HEK293 (cell line): Measurements from ENCODE around the gene CKMT2.
A peak's percentile ranks its signal among the peaks of the same experiment; 100 is the strongest.

Experiments used
- CTCF ChIA-PET: fragments of 350-600 bp; formaldehyde crosslinking; extraction: SDS; loops from one replicate; lab custom pipeline; 2021; ENCODE audit warnings: antibody characterized with exemption; lab: Yijun Ruan, JAX
- POLR2A ChIA-PET: fragments of 300-600 bp; formaldehyde crosslinking; extraction: SDS; loops from one replicate; lab custom pipeline; 2020; ENCODE audit warnings: antibody characterized with exemption, inconsistent platforms; lab: Yijun Ruan, JAX
- H3K27ac ChIP-seq: fragments of 200-500 bp; sonication (Bioruptor generic); 2 replicates; pipeline ENCODE4 v1.5.1; 2014; ENCODE audit warnings: low read depth, low read length, control low read depth, inconsistent platforms; ENCODE audit errors: extremely low read depth
- H3K36me3 ChIP-seq, 2 experiments: fragments of 200-500 bp in 1 of 2; sonication (Bioruptor generic) in 1 of 2; 1 replicate in 1 of 2; 2 replicates in 1 of 2; pipeline ENCODE4 v1.5.1; 2014 to 2017; ENCODE audit warnings: inconsistent platforms in 2 of 2, low read length in 2 of 2; ENCODE audit not compliant: control insufficient read depth in 2 of 2, insufficient read depth in 1 of 2
- H3K4me1 ChIP-seq: fragments of 200-500 bp; sonication (Bioruptor generic); 2 replicates; pipeline ENCODE4 v1.5.1; 2014; ENCODE audit warnings: mild to moderate bottlenecking, low read length, inconsistent platforms; ENCODE audit not compliant: control insufficient read depth, insufficient read depth
- H3K4me3 ChIP-seq: 2 replicates; pipeline ENCODE4 v1.5.1; 2011; ENCODE audit warnings: low read depth, mild to moderate bottlenecking, control low read depth, low read length, moderate library complexity
- H3K9me3 ChIP-seq: fragments of 200-500 bp; sonication (Bioruptor generic); 2 replicates; pipeline ENCODE4 v1.5.1; 2014; ENCODE audit warnings: low read depth, low read length, inconsistent platforms; ENCODE audit not compliant: control insufficient read depth, insufficient read depth
- CTCF ChIP-seq: fragments of 450-650 bp; formaldehyde crosslinking; IDR thresholded peaks from 2 replicates; pipeline ENCODE4 v1.5.1; 2016; ENCODE audit warnings: missing biosample characterization, missing genetic modification characterization
- GLIS1 ChIP-seq: fragments of 450-650 bp; formaldehyde crosslinking; IDR thresholded peaks from 2 replicates; pipeline ENCODE4 v1.5.1; 2016; ENCODE audit warnings: missing biosample characterization, missing genetic modification characterization
- MZF1 ChIP-seq: fragments of 450-650 bp; formaldehyde crosslinking; IDR thresholded peaks from 2 replicates; pipeline ENCODE4 v1.5.1; 2017; ENCODE audit warnings: missing biosample characterization, missing genetic modification characterization, borderline replicate concordance
- RBAK ChIP-seq: fragments of 450-650 bp; formaldehyde crosslinking; IDR thresholded peaks from 2 replicates; pipeline ENCODE4 v1.5.1; 2016; ENCODE audit warnings: missing biosample characterization, missing genetic modification characterization
- REST ChIP-seq: fragments of 450-650 bp; formaldehyde crosslinking; IDR thresholded peaks from 2 replicates; pipeline ENCODE4 v1.5.1; 2016; ENCODE audit warnings: missing biosample characterization, missing genetic modification characterization
- SALL2 ChIP-seq: fragments of 450-650 bp; formaldehyde crosslinking; IDR thresholded peaks from 2 replicates; pipeline ENCODE4 v1.5.0; 2017; ENCODE audit warnings: missing biosample characterization, mild to moderate bottlenecking, missing genetic modification characterization, borderline replicate concordance
- SCRT1 ChIP-seq: fragments of 450-650 bp; formaldehyde crosslinking; IDR thresholded peaks from 2 replicates; pipeline ENCODE4 v1.5.1; 2016; ENCODE audit warnings: missing biosample characterization, missing genetic modification characterization, borderline replicate concordance
- SETDB1 ChIP-seq: IDR thresholded peaks from one replicate; pipeline ENCODE4 v1.6.1; 2017; ENCODE audit warnings: mild to moderate bottlenecking, low read length, moderate library complexity, mixed read lengths; ENCODE audit not compliant: insufficient read length
- SP2 ChIP-seq: fragments of 450-650 bp; formaldehyde crosslinking; IDR thresholded peaks from 2 replicates; pipeline ENCODE4 v1.5.1; 2016; ENCODE audit warnings: missing biosample characterization, missing genetic modification characterization
- SP3 ChIP-seq: fragments of 450-650 bp; formaldehyde crosslinking; IDR thresholded peaks from 2 replicates; pipeline ENCODE4 v1.5.1; 2016; ENCODE audit warnings: missing biosample characterization, missing genetic modification characterization
- WT1 ChIP-seq: fragments of 450-650 bp; formaldehyde crosslinking; IDR thresholded peaks from 2 replicates; pipeline ENCODE4 v1.5.1; 2016; ENCODE audit warnings: missing biosample characterization, missing genetic modification characterization
- ZBTB17 ChIP-seq: fragments of 450-650 bp; formaldehyde crosslinking; IDR thresholded peaks from 2 replicates; pipeline ENCODE4 v1.5.1; 2016; ENCODE audit warnings: missing biosample characterization, missing genetic modification characterization
- ZBTB21 ChIP-seq: fragments of 450-650 bp; formaldehyde crosslinking; IDR thresholded peaks from 2 replicates; pipeline ENCODE4 v1.5.1; 2017; ENCODE audit warnings: missing biosample characterization, missing genetic modification characterization
- ZBTB48 ChIP-seq: fragments of 450-650 bp; formaldehyde crosslinking; IDR thresholded peaks from 2 replicates; pipeline ENCODE4 v1.5.1; 2016; ENCODE audit warnings: missing biosample characterization, missing genetic modification characterization
- ZFP69B ChIP-seq: fragments of 450-650 bp; formaldehyde crosslinking; IDR thresholded peaks from 2 replicates; pipeline ENCODE4 v1.5.1; 2016; ENCODE audit warnings: missing biosample characterization, missing genetic modification characterization
- ZNF140 ChIP-seq: fragments of 450-650 bp; formaldehyde crosslinking; IDR thresholded peaks from 2 replicates; pipeline ENCODE4 v1.5.1; 2016; ENCODE audit warnings: missing biosample characterization, missing genetic modification characterization
- ZNF146 ChIP-seq: fragments of 450-650 bp; formaldehyde crosslinking; IDR thresholded peaks from 2 replicates; pipeline ENCODE4 v1.5.1; 2016; ENCODE audit warnings: missing biosample characterization, missing genetic modification characterization
- ZNF202 ChIP-seq: fragments of 450-650 bp; formaldehyde crosslinking; IDR thresholded peaks from 2 replicates; pipeline ENCODE4 v1.5.1; 2016; ENCODE audit warnings: missing biosample characterization, missing genetic modification characterization, borderline replicate concordance
- ZNF274 ChIP-seq, 2 experiments: fragments of 200-500 bp in 1 of 2; fragments of 450-650 bp in 1 of 2; sonication (Bioruptor generic) in 1 of 2; formaldehyde crosslinking in 1 of 2; IDR thresholded peaks; 2 replicates each; pipeline versions ENCODE4 v1.5.1 to v1.6.1; 2014 to 2016; ENCODE audit warnings: borderline replicate concordance in 1 of 2, inconsistent platforms in 1 of 2, low read length in 1 of 2, missing biosample characterization in 1 of 2, missing genetic modification characterization in 1 of 2
- ZNF335 ChIP-seq: fragments of 450-650 bp; formaldehyde crosslinking; conservative IDR thresholded peaks from 2 replicates; pipeline ENCODE4 v1.5.1; 2016; ENCODE audit warnings: missing biosample characterization, missing genetic modification characterization
- ZNF404 ChIP-seq: fragments of 450-650 bp; formaldehyde crosslinking; IDR thresholded peaks from 2 replicates; pipeline ENCODE4 v1.5.1; 2017; ENCODE audit warnings: missing biosample characterization, missing genetic modification characterization
- ZNF558 ChIP-seq: fragments of 450-650 bp; formaldehyde crosslinking; IDR thresholded peaks from 2 replicates; pipeline ENCODE4 v1.5.1; 2016; ENCODE audit warnings: missing biosample characterization, missing genetic modification characterization
- ZNF561 ChIP-seq: fragments of 450-650 bp; IDR thresholded peaks from 2 replicates; pipeline ENCODE4 v1.5.1; 2018; ENCODE audit warnings: missing biosample characterization, missing genetic modification characterization, borderline replicate concordance
- ZNF660 ChIP-seq: fragments of 450-650 bp; IDR thresholded peaks from 2 replicates; pipeline ENCODE4 v1.5.1; 2018; ENCODE audit warnings: missing biosample characterization, mild to moderate bottlenecking, missing genetic modification characterization
- ZNF692 ChIP-seq: fragments of 450-650 bp; formaldehyde crosslinking; IDR thresholded peaks from 2 replicates; pipeline ENCODE4 v1.5.1; 2016; ENCODE audit warnings: missing biosample characterization, missing genetic modification characterization
- ZSCAN30 ChIP-seq: fragments of 450-650 bp; IDR thresholded peaks from 2 replicates; pipeline ENCODE4 v1.5.1; 2018; ENCODE audit warnings: missing biosample characterization, mild to moderate bottlenecking, missing genetic modification characterization, moderate library complexity
- ZXDB ChIP-seq: fragments of 450-650 bp; formaldehyde crosslinking; IDR thresholded peaks from 2 replicates; pipeline ENCODE4 v1.5.1; 2016; ENCODE audit warnings: missing biosample characterization, missing genetic modification characterization

The CKMT2 gene

DNA sequence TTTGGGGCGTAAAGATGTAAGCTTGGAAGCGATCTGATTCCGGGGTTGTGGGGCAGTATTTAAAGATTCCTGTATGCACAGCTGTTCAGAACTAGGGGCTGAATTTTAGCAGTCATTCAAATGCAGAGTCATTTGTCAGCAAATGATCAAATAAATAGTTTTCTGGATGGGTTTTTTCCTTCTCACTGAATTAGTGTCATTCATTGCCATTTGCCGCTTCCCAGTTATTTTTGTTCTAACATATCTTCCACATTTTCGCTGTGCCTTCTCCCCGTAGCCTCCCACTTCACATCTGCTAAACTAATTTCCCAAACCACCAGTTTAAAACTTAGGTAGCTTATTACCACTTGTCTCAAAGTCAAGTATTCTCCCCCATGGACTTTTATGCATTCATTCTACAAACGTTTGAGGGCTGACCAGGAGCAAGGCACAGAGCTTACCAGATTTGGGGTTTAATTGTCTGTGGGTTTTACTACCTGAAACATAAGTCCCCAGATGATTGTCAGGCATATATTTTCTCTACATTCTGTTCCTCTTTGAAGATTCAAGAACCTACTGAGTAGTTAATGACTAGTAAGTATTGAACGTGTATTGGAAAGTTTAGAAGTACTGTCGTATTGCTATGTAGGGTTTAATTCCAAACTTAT, 41.3 kb upstream of the CKMT2 start (continued):
- TF ChIP-seq ZBTB21, result no peak
- no peak for TF ChIP-seq SCRT1
- no peak for TF ChIP-seq SALL2 (tag by site-specific recombination)
- TF ChIP-seq ZNF146 (tag by site-specific recombination), result no peak
- no peak for TF ChIP-seq RBAK (tag by site-specific recombination)

- Histone ChIP-seq H3K27ac (no peak overlapping the region), H3K4me1 (no peaks in the 10 kb centered on the region), H3K4me3 (no peak overlapping the region), H3K36me3 (no peaks in the 10 kb centered on the region), H3K9me3 (no peaks in the 10 kb centered on the region)
- TF ChIP-seq ZNF202, result no peak
- no peak for TF ChIP-seq ZNF558 (tag by site-specific recombination)
- TF ChIP-seq MZF1 (tag by site-specific recombination), result no peak
- TF ChIP-seq SP2 (tag by site-specific recombination), result no peak
- no peak for TF ChIP-seq WT1 (tag by site-specific recombination)
- TF ChIP-seq GLIS1 (tag by site-specific recombination), result no peak
- CTCF ChIA-PET, result interaction anchor here (0.6 to 1.8 kb wide), 4 partner anchors 16 to 526 kb away, joined by 3 to 6 read pairs (median 4); no protein-coding TSS in a partner anchor
- POLR2A ChIA-PET, result no interaction called here
Observed at GRCh38 chr5:81192373-81192750, 40.8 kb upstream of the CKMT2 start.

DNA sequence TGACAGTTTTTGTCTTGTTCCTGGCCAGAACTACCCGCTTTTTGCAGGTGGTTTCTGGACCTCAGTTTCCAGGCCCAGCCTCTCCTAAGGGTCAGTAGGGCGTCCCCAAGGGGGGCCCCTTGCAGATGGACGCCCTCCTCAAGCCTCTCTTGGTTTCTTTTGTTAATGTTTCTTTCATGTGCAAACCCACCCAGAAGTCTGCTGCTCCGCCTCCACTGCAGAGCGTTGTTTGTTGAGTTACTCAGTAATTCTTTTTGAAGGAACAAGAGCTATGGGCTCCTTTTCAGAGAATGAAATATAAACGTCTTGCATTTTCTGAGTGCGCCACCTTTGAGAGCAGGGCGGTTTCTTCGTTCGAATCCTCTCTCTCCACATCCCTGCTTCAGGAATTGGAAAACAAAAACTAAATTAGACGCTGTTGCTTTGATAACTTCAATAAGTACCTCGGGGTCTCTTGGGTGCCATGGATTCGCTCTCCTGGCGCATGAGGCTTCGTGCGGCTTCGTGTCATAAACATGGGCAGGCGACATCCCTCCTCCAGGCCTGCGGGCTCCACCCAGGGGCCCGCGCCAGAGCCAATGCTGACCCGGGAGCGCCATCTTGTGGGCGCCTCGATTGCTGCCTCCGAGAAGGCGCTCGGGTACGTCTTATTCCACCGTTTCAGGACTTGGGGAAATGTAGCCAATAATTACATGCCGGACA, 38.3 kb upstream of the CKMT2 start:
- ChIA-PET CTCF (interaction anchor here (0.6 to 3.4 kb wide), 36 partner anchors 9 to 1318 kb away, joined by 3 to 34 read pairs (median 4); no protein-coding TSS in a partner anchor), POLR2A (no interaction called here)
- H3K4me1 ChIP-seq, result no peaks in the 10 kb centered on the region
- no peak overlapping the region for H3K27ac ChIP-seq
- no peaks in the 10 kb centered on the region for H3K9me3 ChIP-seq
- H3K36me3 ChIP-seq, result no peaks in the 10 kb centered on the region
- no peak overlapping the region for H3K4me3 ChIP-seq
- peak; percentile 76 for TF ChIP-seq ZNF561
- 0 out of 2 replicates have a peak, but pooled peaks have one; percentile 18 for TF ChIP-seq ZNF335 (tag by site-specific recombination)
- no peak for TF ChIP-seq REST (tag by site-specific recombination)
- TF ChIP-seq ZBTB17 (tag by site-specific recombination), result peak; percentile 63; the same call in 1 of the 2 replicates
- TF ChIP-seq ZSCAN30 (tag by site-specific recombination), result 0 out of 2 replicates have a peak, but pooled peaks have one; percentile 50
- 0 out of 2 replicates have a peak, but pooled peaks have one; percentile 22 for TF ChIP-seq ZBTB48 (tag by site-specific recombination)
- peak; percentile 90 for TF ChIP-seq ZFP69B (tag by site-specific recombination)
- no peak for TF ChIP-seq ZNF140 (tag by site-specific recombination)
- no peak for TF ChIP-seq ZNF404
- peak; percentile 35; the same call in 1 of the 2 replicates for TF ChIP-seq SP3 (tag by site-specific recombination)
- TF ChIP-seq ZNF660, result peak; percentile 46; the same call in 1 of the 2 replicates
- peak; percentile 91 for TF ChIP-seq ZNF692 (tag by site-specific recombination)
- TF ChIP-seq CTCF (tag by site-specific recombination), result peak; percentile 90
- TF ChIP-seq ZNF274 (IDR thresholded peaks at IDR 0.05; ENCODE audit: low read length), result no peak
- no peak for TF ChIP-seq ZNF274 (tag by site-specific recombination; IDR thresholded peaks at IDR 0.05; ENCODE audit: borderline replicate concordance)
- peak; percentile 77 for TF ChIP-seq ZXDB (tag by site-specific recombination)
- TF ChIP-seq SETDB1, result peak; percentile 41
